GM06990 (cell line): Measurements from ENCODE around the gene SYNE2.

ENCODE experiments used
- DNase-seq: peaks from one replicate; pipeline ENCODE4 v3.0.0-alpha.2; 2011; ENCODE audit not compliant: insufficient read length; ENCODE audit errors: extremely low read depth
- H3K27me3 ChIP-seq: replicated peaks from 2 replicates; pipeline ENCODE4 v1.6.0; 2011; ENCODE audit warnings: low read length; ENCODE audit not compliant: control insufficient read depth, insufficient read depth
- H3K36me3 ChIP-seq: 2 replicates; pipeline ENCODE4 v1.5.1; 2011; ENCODE audit warnings: low read length; ENCODE audit not compliant: control insufficient read depth, insufficient read depth
- H3K4me3 ChIP-seq: replicated peaks from 2 replicates; pipeline ENCODE4 v1.5.1; 2011; ENCODE audit warnings: low read depth, mild to moderate bottlenecking, control low read depth, low read length
- TF ChIP-seq, protein P1 (sequence below): IDR thresholded peaks from 2 replicates; pipeline ENCODE4 v1.5.1; 2011; ENCODE audit warnings: low read length, control low read depth, mild to moderate bottlenecking, inconsistent platforms; ENCODE audit not compliant: insufficient read depth, poor library complexity, severe bottlenecking

Gene SYNE2

DNA sequence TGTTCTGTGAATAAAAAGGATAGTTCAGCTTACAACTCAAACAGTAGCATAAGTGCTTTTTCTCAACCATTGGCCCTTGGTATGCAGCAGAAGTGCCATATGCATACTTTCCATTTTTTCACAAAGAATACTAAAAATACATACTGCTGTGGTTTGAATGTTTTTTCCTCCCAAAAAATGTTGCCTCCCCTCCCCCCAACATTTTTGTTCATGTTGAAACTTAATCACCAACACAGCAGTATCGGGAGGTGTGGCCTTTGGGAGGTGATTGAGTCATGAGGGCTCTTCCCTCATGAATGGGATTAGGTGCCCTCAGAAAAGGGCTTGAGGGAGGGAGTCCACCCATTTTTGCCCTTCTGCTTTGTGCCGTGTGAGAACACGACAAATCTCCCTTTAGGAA lies 242.8 kb downstream of the SYNE2 start:
- Histone ChIP-seq H3K4me3 (no peak overlapping the region), H3K27me3 (no peaks in the 10 kb centered on the region), H3K36me3 (no peaks in the 10 kb centered on the region; the same call in 1 of the 2 replicates)
- DNase-seq, result no peak
- TF ChIP-seq, protein P1, sequence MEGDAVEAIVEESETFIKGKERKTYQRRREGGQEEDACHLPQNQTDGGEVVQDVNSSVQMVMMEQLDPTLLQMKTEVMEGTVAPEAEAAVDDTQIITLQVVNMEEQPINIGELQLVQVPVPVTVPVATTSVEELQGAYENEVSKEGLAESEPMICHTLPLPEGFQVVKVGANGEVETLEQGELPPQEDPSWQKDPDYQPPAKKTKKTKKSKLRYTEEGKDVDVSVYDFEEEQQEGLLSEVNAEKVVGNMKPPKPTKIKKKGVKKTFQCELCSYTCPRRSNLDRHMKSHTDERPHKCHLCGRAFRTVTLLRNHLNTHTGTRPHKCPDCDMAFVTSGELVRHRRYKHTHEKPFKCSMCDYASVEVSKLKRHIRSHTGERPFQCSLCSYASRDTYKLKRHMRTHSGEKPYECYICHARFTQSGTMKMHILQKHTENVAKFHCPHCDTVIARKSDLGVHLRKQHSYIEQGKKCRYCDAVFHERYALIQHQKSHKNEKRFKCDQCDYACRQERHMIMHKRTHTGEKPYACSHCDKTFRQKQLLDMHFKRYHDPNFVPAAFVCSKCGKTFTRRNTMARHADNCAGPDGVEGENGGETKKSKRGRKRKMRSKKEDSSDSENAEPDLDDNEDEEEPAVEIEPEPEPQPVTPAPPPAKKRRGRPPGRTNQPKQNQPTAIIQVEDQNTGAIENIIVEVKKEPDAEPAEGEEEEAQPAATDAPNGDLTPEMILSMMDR, result no peak

DNA sequence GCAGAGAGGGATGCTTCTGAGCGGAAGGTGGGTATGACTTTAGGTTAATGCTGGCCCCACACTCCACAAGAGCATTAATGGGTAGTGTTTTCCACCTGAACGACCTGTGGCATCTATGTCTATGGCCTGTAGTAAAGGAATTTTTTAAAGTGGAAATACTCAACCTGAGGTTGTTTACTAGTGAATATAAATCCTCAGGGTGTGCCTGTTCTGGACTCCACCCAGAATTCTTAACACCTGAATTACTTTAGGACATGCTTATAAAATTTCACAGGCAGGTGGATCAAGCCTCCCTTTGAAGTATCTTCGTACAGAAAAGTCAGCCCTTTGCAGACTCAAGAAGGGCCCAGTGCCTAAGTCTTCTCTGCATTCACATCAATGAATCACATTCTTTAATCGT lies 245.3 kb downstream of the SYNE2 start:
- H3K4me3 ChIP-seq, result no peak overlapping the region
- no peaks in the 10 kb centered on the region; the same call in 1 of the 2 replicates for H3K36me3 ChIP-seq
- no peak for DNase-seq
- no peaks in the 10 kb centered on the region for H3K27me3 ChIP-seq
- TF ChIP-seq, protein P1, result no peak

DNA sequence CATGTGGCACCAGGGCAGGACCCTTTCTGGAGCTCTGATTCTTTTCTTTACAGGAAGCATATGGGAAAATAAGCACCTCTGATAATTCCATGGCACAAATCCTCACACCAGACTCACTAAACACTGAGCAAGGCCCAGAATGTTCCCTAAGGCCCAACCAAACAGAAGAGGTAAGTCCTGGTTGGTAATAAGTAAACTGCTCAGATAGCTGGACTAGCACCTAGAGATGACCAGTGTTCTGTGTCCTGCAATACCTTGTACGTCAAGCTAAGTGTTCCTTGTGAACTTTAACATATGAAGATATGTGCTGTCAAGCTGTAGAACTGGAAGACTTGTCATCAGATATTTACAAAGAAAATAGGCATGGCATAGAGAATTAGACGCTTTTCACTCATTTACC lies 254.6 kb downstream of the SYNE2 start:
- TF ChIP-seq, protein P1, result no peak
- no peaks in the 10 kb centered on the region for H3K27me3 ChIP-seq
- H3K4me3 ChIP-seq, result no peak overlapping the region
- DNase-seq, result no peak
- no peaks in the 10 kb centered on the region; the same call in none of the 2 replicates for H3K36me3 ChIP-seq

DNA sequence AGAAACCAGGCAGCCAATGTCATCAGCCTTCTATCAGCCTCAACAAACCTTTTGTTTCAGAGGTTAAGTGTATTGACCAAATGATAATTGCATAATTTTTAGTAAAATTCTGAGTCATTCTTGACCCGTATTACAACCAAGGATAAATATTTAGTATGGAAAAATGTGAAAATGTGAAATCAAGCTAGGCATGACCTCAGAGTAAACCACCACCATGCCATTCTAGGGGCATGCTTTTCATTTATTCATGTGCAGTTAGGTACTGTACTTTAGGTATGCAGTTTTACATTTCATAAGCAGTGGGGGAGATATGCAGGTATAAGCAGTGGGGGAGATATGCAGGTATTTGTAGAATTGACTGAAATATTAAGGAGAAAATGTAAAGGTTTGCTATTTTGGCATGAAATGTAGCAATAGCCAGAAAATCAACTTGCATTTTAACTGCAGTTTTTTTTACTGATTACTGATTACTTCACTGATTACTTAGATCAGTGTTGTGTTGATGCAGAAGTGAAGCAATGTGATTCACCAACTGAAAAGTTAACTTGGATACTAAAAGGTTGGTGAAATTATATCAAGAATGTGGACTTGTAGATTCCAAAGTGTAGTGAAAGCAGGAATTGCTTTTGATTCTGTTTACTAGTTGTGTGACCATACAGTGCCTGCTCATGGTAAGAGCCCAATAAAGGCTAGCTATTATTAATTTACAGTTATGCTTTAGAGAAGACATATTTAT lies 257.2 kb downstream of the SYNE2 start:
- H3K36me3 ChIP-seq, result peaks cover 7% of the 10 kb centered on the region
- TF ChIP-seq, protein P1, result no peak
- H3K4me3 ChIP-seq, result no peak overlapping the region
- H3K27me3 ChIP-seq, result no peaks in the 10 kb centered on the region
- no peak for DNase-seq

DNA sequence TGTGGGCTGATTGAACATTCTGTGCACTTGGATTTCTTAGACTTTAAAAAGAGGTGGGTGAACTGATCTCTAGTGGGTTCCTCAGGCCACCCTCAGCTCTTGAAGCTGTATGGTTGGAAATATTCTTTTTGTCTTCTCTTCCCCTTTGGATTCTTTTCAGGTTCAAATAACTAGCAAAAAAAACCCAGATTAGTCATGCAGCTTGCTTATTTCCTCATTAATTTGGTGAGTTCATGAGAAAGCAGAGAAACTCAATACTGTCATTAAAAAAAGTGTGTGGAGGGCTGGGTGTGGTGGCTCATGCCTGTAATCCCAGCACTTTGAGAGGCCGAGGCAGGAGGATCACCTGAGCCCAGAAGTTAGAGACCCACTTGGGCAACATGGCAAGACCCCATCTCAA lies 258.0 kb downstream of the SYNE2 start:
- Histone ChIP-seq H3K4me3 (no peak overlapping the region), H3K36me3 (peaks cover 8% of the 10 kb centered on the region), H3K27me3 (no peaks in the 10 kb centered on the region)
- TF ChIP-seq, protein P1, result no peak
- DNase-seq, result no peak
